Panc1 (cell line): ENCODE results near the gene PLEKHG4B.

Source experiments
- CTCF ChIP-seq: fragments of 450-650 bp; IDR thresholded peaks from 2 replicates; pipeline ENCODE4 v1.5.1; 2017; ENCODE audit warnings: mild to moderate bottlenecking
- TCF7L2 ChIP-seq: IDR thresholded peaks from 2 replicates; pipeline ENCODE4 v1.6.1; 2011; ENCODE audit warnings: mild to moderate bottlenecking, low read depth, low read length, inconsistent platforms

- no peak for TF ChIP-seq TCF7L2
- no peak for TF ChIP-seq CTCF
Measured at GRCh38 chr5:199950-200645, 108.1 kb downstream of the PLEKHG4B start.
